IPS DF 4.7 (cell line): Measurements from ENCODE around the gene DEPDC5.
"Not testable (repeated sequence)": the region's sequence is repeated elsewhere in the genome, so short reads cannot be mapped to it uniquely, and the experiment has no call there.

Source experiments
- DNase-seq: peaks from one replicate; pipeline ENCODE4 v3.0.0-alpha.2; 2013; ENCODE audit warnings: low spot score; ENCODE audit errors: extremely low read depth

The DEPDC5 gene

DNA sequence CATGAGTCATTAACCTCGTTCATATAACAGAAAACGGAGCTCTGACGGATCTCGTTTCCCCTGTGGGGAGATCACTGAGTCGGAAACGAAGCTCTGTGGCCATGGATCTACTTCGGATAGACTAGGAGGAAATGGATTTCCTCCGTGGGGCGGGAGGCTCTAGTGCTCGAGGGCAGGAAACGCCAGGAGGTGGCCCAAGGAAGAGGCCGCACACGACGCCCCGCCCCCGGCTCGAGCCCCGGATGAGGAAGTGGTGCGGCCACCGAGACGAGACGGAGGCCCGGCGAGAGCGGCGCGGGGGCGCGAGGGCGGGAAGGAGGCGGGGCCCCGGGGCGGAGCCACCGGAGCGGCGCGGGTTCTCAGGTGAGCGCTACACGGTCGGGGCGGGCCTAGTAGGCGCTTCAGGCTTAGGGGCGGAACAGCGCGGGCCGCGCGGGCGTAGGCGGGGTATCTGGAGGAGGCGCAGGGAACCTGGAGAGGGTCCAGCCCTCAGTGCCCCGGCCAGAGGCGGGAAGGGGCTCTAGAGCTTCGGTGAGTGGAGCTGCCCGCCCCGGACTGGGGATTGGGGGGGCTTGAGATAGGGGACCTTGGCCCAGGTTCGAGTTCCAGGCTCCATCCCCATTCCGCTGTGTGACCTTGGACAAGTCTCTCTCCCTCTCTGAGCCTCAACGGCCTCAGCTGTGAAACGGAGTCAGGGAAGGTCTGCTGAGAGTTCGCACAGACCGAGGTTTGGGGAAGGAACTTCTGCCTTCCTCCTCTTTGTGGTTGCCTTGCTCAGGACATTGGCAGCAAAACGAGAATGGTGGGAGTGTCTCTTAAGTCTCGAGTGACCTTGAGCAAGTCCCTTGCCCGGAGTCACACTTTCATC, at the start of gene DEPDC5:
Gene DEPDC5 (plus strand): TSS at position 386 of the 868 bp plus-strand sequence. CDS start 903 bp downstream, outside the sequence.
- DNase-seq = peak; percentile 58

DNA sequence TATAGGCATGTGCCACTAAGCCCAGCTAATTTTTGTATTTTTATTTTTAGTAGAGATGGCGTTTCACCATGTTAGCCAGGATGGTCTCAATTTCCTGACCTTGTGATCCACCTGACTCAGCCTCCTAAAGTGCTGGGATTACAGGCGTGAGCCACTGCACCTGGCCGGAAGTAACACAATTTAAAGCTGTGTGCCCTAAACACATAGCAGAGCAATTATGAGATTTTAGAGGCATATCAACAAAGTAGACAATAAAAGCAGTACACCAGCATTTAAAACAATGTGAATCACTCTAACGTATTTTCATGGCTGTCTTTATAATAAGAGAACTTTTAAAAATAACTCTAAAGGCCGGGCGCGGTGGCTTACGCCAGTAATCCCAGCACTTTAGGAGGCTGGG, 46.3 kb upstream of the DEPDC5 start:
- no peak for DNase-seq

DNA sequence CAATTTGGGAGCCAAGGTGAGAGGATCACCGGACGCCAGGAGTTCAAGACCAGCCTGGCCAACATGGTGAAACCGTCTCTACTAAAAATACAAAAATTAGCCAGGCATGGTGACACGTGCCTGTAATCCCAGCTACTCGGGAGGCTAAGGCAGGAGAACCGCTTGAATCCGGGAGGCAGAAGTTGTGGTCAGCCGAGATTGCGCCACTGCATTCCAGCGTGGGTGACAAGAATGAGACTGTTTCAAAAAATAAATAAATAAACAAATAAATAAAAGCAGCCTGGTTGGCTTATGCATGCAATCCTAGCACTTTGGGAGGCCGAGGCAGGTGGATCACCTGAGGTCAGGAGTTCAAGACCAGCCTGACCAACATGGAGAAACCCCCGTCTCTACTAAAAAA, 42.6 kb upstream of the DEPDC5 start:
- not testable (repeated sequence) for DNase-seq

DNA sequence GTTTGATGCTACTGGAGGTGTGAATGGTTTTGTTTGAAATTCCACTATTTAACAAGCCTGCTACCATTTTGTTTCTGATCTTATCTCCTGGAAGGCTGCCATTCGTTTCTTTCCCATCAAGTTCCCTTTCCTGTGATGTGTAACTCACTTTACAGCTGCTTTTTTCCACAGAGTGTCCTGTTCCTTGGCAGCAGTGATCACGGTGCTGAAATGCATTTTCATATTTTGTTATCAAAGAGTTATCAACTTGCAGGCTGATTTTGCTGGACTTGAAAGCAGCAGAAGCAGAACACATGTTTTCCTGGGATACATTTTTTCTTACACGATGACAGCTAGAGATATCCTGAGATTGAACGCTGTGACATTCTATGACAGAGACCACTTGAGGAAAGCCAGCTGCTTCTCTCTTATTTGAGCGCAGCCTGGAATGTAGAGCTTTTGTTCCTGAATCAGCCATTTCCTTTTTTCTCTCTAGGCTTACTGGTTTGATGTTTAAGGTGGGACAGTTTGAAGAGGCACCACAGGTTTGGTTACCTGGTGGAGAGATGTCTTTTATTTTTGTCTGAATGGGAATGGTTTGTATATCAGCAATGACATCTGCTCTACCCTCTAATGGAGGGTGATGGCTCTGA, 38.6 kb upstream of the DEPDC5 start:
- DNase-seq = no peak

DNA sequence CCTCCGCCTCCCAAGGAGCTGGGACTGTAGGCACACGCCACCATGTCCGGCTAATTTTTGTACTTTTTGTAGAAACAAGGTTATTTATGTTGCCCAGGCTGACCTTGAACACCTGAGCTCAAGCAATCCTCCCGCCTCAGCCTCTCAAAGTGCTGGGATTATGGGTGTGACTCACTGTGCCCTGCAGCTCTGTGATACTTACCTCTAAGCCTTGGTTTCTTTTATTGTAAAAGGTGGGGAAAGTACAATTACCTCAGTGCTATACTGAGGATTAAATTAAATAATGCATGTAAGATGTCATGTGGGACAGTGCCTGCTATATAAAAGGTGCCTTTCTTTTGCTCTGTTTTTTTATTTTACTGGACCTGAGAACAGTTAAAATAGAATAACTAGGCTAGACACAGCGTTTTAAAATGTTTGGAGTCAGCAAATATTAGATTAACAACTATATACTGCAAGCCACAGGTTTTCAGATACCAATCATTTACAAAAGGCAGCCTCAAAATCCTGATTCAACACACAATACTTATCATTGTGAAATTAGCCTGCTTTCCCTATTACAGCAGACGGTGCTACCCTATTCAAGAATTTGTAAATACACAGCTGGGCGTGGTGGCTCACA, 33.9 kb upstream of the DEPDC5 start:
- no peak for DNase-seq

DNA sequence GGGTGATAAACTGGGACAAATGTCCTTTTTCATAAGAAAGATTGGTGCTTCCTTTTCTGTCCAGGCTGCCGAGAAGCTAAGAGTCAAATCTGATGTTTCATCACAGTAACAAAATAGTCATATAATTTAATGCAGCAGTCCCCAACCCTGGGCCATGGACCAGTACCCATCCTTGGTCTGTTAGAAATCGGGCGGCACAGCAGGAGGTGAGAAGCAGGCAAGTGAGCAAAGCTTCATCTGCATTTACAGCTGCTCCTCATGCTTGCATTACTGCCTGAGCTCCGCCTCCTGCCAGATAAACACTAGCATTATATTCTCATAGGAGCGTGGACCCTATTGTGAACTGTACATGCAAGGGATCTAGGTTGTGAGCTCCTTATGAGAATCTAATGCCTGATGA, 30.1 kb upstream of the DEPDC5 start:
- no peak for DNase-seq

DNA sequence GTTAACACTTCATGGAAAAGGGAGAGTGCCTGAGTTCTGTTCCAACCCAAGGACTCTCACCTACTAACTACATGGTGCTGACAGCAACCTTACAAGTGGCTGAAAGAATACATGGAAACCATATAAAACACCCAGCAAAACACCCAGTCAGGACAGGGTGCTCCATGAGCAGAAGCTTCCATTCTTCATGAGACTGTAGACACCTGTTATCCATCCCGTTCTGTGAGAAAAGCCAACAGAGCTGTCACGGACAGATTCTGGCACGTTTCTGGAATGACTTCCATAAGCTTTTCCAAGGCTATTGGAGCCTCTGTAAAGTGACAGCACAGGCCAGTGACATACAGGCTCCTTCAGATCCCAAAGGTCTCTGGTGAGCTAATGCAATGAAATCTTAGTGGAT, 27.1 kb upstream of the DEPDC5 start:
- no peak for DNase-seq

DNA sequence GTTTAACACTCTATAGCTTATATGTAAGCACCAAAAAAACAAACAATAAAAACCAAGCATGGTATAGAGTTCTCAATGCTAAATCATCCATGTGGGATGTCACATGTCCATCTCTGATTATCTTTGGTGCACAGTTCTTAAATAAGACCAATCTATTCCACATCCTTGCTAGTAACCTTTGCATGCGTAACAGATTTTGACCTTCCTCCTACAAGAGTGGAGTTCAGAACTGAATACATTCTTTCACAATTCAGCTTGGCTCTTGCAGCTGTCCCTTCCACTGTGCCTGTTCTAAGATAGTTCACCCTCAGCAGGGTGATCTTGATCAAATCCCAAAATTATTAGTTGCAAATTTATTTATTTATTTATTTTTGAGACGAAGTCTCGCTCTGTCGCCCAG, 25.0 kb upstream of the DEPDC5 start:
- DNase-seq = no peak

DNA sequence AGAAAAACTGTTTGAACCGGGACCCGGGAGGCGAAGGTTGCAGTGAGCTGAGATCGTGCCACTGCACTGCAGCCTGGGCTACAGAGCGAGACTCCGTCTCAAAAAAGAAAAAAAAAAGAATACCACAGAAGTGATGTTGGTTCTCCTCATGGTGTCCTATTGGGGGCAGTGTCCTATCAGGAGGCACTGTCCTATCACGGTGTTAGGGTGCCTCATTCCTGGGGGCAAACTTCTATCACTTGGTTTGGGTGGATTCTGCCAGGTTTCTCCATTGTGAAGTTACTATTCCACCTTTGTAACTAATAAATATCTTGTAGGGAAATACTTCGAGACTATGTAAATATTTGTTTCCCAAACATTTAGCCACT, 23.5 kb upstream of the DEPDC5 start:
- no peak for DNase-seq

DNA sequence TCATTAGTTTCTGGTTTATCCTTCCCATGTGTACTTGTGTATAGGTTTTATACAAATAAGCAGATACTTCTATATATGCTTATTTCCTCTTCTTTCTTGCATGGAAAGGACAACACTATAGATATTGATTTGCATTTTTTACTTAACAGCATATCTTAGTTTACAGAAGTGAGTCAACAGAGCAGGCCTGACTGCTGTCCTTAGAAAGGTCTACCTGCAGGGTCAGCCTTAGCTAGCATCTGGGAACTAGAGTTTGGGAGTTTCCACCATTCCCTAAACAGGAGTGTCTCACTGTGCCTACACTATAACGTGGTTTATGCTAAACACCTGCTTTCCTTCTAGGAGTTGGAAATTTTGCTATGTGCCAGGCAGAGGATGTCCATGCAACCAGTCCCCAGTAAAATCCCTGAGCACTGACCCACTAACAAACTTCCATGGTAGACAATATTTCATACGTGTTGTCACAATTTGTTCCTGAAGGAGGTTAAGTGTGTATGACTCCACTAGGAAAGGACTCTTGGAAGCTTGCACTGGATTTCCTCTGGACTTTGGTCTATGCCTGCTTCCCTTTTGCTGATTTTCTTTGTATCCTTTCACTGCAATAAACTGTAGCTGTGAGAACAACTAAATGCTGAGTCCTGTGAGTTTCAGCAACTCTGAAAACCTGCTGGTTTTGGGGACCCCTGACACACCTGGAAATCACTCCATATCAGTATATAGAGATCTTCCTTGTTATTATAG, 21.6 kb upstream of the DEPDC5 start:
- no peak for DNase-seq

DNA sequence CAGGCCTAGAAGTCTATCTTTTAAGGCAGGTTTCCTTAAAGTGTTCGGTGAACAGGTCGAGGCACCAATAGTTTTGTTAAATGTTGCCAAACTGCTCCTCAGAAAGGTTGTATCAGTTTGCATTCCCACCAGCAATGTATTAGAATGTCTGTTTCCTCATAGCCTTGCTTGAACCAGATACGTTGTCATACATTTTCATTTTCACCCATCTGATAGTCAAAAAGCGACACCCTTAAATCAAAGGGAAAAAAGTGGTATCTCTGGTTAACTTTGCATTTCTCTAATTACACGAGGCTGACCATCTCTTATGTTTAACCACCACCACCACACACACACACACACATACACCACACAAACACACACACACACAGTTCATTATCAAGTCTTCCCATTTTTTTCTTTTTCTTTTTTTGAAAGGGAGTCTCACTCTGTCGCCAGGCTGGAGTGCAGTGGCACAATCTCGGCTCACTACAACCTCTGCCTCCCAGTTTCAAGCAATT, 20.2 kb upstream of the DEPDC5 start:
- DNase-seq = no peak

DNA sequence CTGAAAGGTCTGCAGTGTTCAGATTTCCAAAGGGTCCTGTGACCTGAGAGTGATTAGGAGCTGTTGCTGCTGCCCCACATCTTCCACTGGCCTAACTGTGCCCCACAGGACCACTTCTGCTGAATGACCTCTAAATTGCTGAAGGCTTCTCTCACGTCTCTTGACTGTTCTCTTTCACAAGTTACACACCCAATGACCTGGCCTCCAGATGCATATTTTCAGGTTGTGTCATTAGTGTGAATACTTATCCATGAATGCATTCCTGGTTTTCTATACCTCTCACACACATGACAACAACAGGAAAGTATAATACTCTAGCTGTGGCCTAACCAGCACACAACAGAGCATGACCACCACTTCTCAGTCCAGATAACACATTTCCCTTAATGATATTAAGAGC, 19.3 kb upstream of the DEPDC5 start:
- no peak for DNase-seq

DNA sequence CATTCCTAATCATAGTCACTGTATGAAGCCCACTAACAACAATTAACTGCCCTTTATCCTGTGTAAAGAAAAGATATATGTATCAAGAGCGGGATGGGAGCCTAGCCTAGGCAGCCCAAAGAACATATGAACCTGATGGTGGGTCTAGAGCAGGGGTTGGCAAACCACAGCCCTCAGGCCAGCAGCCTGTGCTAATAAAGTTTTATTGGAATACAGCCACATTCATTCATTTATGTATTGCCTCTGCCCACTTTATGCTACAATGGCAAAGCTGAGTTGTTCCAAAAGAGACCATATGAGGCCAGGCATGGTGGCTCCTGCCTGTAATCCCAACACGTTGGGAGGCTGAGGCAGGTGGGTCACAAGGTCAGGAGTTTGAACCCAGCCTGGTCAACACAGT, 17.4 kb upstream of the DEPDC5 start:
- no peak for DNase-seq

DNA sequence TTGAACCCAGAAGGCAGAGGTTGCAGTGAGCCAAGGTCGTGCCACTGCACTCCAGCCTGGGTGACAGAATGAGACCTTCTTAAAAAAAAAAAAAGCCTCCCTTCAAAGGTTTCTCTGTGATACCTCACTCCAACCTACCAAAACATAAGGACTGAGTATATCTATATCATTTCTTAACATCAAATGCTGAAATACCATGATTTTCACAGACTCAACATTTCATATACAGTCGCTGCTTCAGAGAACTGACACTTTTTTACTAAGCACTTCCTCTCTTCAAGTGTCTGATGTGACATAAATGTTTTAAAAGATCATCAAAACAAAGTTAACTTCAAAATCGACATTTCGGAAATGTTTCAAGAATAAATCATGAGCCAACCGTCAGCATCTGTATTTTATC, 15.9 kb upstream of the DEPDC5 start:
- no peak for DNase-seq

DNA sequence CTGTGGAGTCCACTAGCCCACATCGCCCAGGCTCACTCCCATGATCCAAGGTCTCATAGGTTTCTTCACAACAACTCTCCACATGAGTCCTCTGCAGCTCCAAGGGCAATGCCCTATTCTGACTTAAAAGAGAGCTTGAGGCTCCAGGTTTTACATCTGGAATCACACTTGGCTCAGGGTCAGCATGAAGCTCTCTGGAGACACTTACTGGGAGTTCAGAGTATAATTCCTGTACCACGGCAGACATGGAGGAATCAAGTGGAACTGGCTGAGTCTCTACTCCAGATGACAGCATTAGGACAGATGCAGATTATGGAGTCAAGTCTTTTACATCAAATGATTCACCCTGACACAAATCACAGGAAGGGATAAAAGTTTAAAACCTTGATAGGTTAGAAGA, 15.3 kb upstream of the DEPDC5 start:
- DNase-seq = no peak

DNA sequence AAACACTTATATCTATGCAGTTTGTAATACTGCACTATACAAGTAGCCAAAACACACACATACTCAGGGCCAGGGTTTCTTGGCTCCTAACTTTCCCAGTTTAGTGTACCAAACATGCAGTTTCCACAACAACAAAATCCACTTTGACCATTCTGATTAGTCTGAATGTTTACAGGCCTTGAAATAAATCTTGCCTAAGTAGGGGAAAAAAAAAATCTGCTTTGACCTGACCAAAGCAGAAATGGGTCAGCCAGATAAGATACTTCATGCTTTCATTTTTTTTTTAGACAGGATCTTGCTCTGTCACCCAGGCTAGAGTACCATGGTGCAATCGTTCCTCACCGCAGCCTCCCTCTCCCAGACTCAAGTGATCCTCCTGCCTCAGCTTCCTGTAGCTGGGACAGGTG, 14.0 kb upstream of the DEPDC5 start:
- DNase-seq = no peak

DNA sequence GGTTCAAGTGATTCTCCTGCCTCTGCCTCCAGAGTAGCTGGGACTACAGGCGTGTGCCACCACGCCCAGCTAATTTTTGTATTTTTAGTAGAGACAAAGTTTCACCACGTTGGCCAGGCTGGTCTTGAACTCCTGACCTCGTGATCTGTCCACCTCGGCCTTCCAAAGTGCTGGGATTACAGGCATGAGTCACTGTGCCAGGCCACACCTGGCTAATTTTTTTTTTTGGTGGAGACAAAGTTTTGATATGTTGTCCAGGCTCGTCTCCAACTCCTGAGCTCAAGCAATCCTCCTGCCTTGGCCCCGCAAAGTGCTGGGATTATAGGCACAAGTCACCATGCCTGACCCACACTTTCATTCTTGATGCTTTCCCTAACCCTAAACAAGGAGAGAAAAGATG, 13.5 kb upstream of the DEPDC5 start:
- not testable (repeated sequence) for DNase-seq

DNA sequence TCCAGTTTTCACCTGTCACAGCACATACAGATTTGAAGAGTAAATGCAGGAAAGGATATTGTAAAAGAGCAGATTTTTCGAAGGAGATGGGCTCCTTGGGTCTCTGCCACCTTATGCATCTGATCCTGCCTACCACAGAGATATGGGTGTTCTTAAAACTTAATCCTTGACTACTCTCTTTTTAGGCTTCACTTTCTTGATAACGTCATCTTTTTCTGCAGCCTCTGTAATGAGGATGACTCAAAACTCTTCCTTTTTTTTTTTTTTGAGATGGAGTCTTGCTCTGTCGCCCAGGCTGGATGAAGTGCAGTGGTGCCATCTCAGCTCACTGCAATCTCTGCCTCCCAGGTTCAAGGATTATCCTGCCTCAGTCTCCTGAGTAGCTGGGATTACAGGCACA, 11.7 kb upstream of the DEPDC5 start:
- DNase-seq = no peak

DNA sequence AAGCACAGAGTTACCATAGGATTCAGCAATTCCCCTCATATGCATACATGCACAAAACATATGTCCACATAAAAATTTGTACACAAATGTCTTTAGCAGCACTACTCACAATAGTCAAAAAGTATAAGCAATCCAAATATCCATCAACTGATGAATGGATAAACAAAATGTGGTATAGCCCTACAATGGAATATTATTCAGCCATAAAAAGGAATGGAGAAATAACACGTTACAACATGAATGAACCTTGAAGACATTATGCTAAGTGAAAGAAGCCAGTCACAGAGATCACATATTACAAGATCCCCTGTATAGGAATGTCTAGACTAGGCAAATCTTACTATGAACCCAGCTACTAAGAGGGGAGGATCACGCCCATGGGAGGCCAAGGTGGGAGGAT, 11.1 kb upstream of the DEPDC5 start:
- DNase-seq = no peak

DNA sequence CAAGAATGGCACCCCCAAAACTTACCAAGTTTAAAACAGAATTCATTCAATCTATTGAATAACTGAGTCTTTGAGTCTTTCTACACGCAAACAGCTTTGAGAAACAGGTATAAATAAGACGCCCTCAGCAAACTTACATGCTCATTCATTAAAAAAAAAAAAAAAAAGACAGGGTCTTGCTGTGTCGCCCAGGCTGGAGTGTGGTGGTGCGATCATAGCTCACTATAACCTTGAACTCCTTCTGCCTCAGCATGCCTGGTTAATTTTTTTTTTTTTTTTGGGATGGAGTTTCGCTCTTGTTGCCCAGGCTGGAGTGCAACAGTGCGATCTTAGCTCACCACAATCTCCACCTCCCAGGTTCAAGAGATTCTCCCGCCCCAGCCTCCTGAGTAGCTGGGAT, 9.9 kb upstream of the DEPDC5 start:
- no peak for DNase-seq

DNA sequence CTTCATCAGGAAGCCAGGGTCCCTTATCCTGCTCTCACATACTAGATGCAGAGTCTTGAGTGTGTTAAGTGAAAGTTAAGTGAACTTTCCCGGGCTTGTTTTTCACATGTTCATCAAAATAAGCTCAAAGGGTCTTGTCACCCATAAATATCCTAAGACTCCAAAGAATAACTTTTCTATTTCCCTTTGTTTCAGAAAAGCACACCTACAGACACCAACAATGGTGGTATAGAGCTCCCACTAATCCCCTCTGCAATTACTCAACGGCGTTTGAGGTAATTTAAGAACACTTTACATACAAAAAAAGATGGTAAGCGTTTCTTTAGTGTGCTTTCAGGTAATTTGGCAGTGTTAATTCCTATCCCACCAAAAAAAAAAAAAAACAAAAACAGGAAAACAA, 6.4 kb upstream of the DEPDC5 start:
- DNase-seq = no peak

DNA sequence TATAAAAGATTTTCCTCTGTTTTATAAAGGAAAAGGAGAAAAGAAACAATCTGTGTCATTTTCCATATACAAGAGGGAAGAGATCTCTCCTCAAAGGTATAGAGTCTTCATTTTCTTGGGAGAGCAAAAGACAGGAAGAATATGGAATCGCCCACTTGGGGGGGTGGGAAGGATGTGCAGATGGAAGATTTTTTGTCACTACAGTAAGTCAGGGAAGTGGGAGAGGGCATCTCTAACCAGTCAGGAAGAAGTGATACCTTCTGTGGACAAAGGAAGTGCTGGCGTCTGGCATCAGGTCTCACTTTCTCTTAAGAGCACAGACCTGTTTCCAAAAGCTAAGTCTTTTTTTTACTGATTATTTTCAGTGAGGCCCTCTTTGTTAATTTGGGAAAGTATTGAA, 5.3 kb upstream of the DEPDC5 start:
- no peak for DNase-seq
